GM12878 (cell line): Measurements from ENCODE around the gene ETV6. TPM values are rescaled to one million over a fixed set of nuclear protein-coding genes. Genes with fewer than 3 reads are reported as not detected.
A peak's percentile ranks its signal among the peaks of the same experiment; 100 is the strongest.

ENCODE experiments used
- ATF3 ChIP-seq: IDR thresholded peaks from 2 replicates; pipeline ENCODE4 v1.6.1; 2011; ENCODE audit warnings: low read depth, mild to moderate bottlenecking, low read length, moderate library complexity, borderline replicate concordance; ENCODE audit errors: extremely low read depth
- CHD4 ChIP-seq: fragments of 200-600 bp; sonication (generic); IDR thresholded peaks from 2 replicates; pipeline ENCODE4 v1.6.1; 2016; ENCODE audit warnings: mild to moderate bottlenecking
- CREB1 ChIP-seq: IDR thresholded peaks from 2 replicates; pipeline ENCODE4 v1.6.1; 2012; ENCODE audit warnings: low read depth, mild to moderate bottlenecking, inconsistent platforms
- CTCF ChIP-seq, 3 experiments: IDR thresholded peaks in 2 of 3; conservative IDR thresholded peaks in 1 of 3; 2 replicates each; pipeline ENCODE4 v1.5.1; 2011; ENCODE audit warnings: low read depth in 3 of 3, low read length in 3 of 3, mild to moderate bottlenecking in 3 of 3, control low read depth in 2 of 3, moderate library complexity in 2 of 3, inconsistent platforms in 1 of 3, mixed read lengths in 1 of 3; ENCODE audit not compliant: control insufficient read depth in 2 of 3, insufficient read depth in 1 of 3; ENCODE audit errors: extremely low read depth in 1 of 3
- EP300 ChIP-seq, 2 experiments: fragments of 150-350 bp in 1 of 2; IDR thresholded peaks; 2 replicates each; pipeline ENCODE4 v1.6.1; 2011 to 2012; ENCODE audit warnings: low read depth in 2 of 2, low read length in 2 of 2, borderline replicate concordance in 1 of 2, improper control_type of control experiment in 1 of 2, inconsistent platforms in 1 of 2; ENCODE audit not compliant: control insufficient read depth in 1 of 2
- ESRRA ChIP-seq: IDR thresholded peaks from 2 replicates; pipeline ENCODE4 v1.6.1; 2012; ENCODE audit warnings: mild to moderate bottlenecking, low read length, improper control_type of control experiment
- EZH2 ChIP-seq: IDR thresholded peaks from 2 replicates; pipeline ENCODE4 v1.6.1; 2012; ENCODE audit warnings: low read depth, mild to moderate bottlenecking, control low read depth, inconsistent platforms, low read length, borderline replicate concordance; ENCODE audit not compliant: control insufficient read depth
- FOXM1 ChIP-seq: IDR thresholded peaks from 2 replicates; pipeline ENCODE4 v1.6.1; 2012; ENCODE audit warnings: low read depth, mild to moderate bottlenecking, inconsistent platforms, low read length, moderate library complexity
- KDM1A ChIP-seq: fragments of 200-600 bp; sonication (generic); IDR thresholded peaks from 2 replicates; pipeline ENCODE4 v1.6.1; 2016; ENCODE audit warnings: borderline replicate concordance
- MAX ChIP-seq: IDR thresholded peaks from 2 replicates; pipeline ENCODE4 v1.6.1; 2012; ENCODE audit warnings: low read depth, low read length, improper control_type of control experiment
- MLLT1 ChIP-seq: fragments of 450-650 bp; IDR thresholded peaks from 2 replicates; pipeline ENCODE4 v1.6.1; 2016; ENCODE audit warnings: mild to moderate bottlenecking
- MTA2 ChIP-seq: fragments of 450-650 bp; IDR thresholded peaks from 2 replicates; pipeline ENCODE4 v1.6.1; 2016; ENCODE audit warnings: low read depth, mild to moderate bottlenecking, moderate library complexity
- MTA3 ChIP-seq: IDR thresholded peaks from 2 replicates; pipeline ENCODE4 v1.6.1; 2012; ENCODE audit warnings: low read length, inconsistent platforms, borderline replicate concordance
- NFYB ChIP-seq: IDR thresholded peaks from 2 replicates; pipeline ENCODE4 v1.6.1; 2011; ENCODE audit warnings: low read depth, mild to moderate bottlenecking, low read length, improper control_type of control experiment, moderate library complexity; ENCODE audit not compliant: insufficient read depth
- PAX5 ChIP-seq: IDR thresholded peaks from 2 replicates; pipeline ENCODE4 v1.6.1; 2011; ENCODE audit warnings: low read depth, low read length, borderline replicate concordance
- SRF ChIP-seq, 2 experiments: IDR thresholded peaks; 2 replicates each; pipeline ENCODE4 v1.6.1; 2011; ENCODE audit warnings: low read depth in 2 of 2, low read length in 2 of 2, mild to moderate bottlenecking in 1 of 2, moderate library complexity in 1 of 2
- STAT3 ChIP-seq: IDR thresholded peaks from 2 replicates; pipeline ENCODE4 v1.6.1; 2011; ENCODE audit warnings: low read depth, low read length, improper control_type of control experiment
- USF1 ChIP-seq: IDR thresholded peaks from 2 replicates; pipeline ENCODE4 v1.6.1; 2011; ENCODE audit warnings: borderline replicate concordance, low read depth, mild to moderate bottlenecking, moderate library complexity, mixed read lengths, low read length; ENCODE audit not compliant: insufficient read depth; ENCODE audit errors: extremely low read length
- YY1 ChIP-seq: IDR thresholded peaks from 2 replicates; pipeline ENCODE4 v1.6.1; 2011; ENCODE audit warnings: low read depth, mild to moderate bottlenecking, low read length
- ZNF622 ChIP-seq: fragments of 450-650 bp; IDR thresholded peaks from 2 replicates; pipeline ENCODE4 v1.6.1; 2017; ENCODE audit warnings: mild to moderate bottlenecking, inconsistent platforms
- polyA plus RNA-seq, 11 experiments: library from polyadenylated mRNA; depleted of rRNA in 4 of 11; unstranded in 6 of 11; stranded (reverse) in 5 of 11; fragments of >200 nt; fragmentation: Nextera tagmentation in 4 of 11; fragmentation: Illumina TruSeq in 1 of 11; extraction: Ambion mirVana in 4 of 11; extraction: Trizol in 1 of 11; gene quantifications; 1 replicate in 1 of 11; 2 replicates in 10 of 11; pipeline versions ENCODE4 v1.2.1 to v1.2.3, GENCODE V29; 2011 to 2016; ENCODE audit warnings: inconsistent platforms in 2 of 11, missing spikeins in 2 of 11, low read depth in 1 of 11
- total RNA-seq, 4 experiments: library from RNA; depleted of rRNA in 3 of 4; stranded (reverse); fragments of >200 nt in 3 of 4; fragmentation: Illumina TruSeq in 1 of 4; extraction: Trizol in 1 of 4; gene quantifications; 2 replicates each; pipeline versions ENCODE4 v1.2.1 to v1.2.3, GENCODE V29; 2013 to 2021

The ETV6 gene
- total and polyA plus RNA-seq, 10 of the 15 experiments (the other 5 are each of a cell fraction or from before 2014, with no cell fraction given): 6.6 to 74.8 (median 24.6) TPM

- TF ChIP-seq CTCF (IDR thresholded peaks at IDR 0.05 in 2 of 3, conservative IDR thresholded peaks at IDR 0.05 in 1 of 3; ENCODE audit: control insufficient read depth in 2 of 3, extremely low read depth in 1 of 3, insufficient read depth in 1 of 3, low read depth in 3 of 3, low read length in 3 of 3) (no peak), SRF (IDR thresholded peaks at IDR 0.05; ENCODE audit: low read depth in 2 of 2, low read length in 2 of 2) (no peak), EP300 (IDR thresholded peaks at IDR 0.05; ENCODE audit: borderline replicate concordance in 1 of 2, control insufficient read depth in 1 of 2, low read depth in 2 of 2, low read length in 2 of 2) (peak in 1 of 2 experiments; percentile 17; a peak in 1 of 4 replicates), CHD4 (0 out of 2 replicates have a peak, but pooled peaks have one; percentile 29), ZNF622 (no peak), NFYB (no peak), PAX5 (peak; percentile 63; the same call in 1 of the 2 replicates), MTA3 (no peak), CREB1 (0 out of 2 replicates have a peak, but pooled peaks have one; percentile 28), MTA2 (no peak), USF1 (peak; percentile 74), FOXM1 (no peak), ESRRA (no peak), MLLT1 (peak; percentile 50; the same call in 1 of the 2 replicates), EZH2 (no peak), KDM1A (no peak), MAX (no peak), STAT3 (no peak), YY1 (no peak), ATF3 (no peak)
Measured at GRCh38 chr12:11725686-11726085, 76.2 kb downstream of the ETV6 start (continued).
